Psoas muscle (tissue), 8 donors: ENCODE results near the gene ARHGAP15. TPM values are rescaled to one million over a fixed set of nuclear protein-coding genes. Genes with fewer than 3 reads are reported as not detected.

Source experiments
- ATAC-seq, 4 donors: fragments of 200-7000 bp; cut with Tn5 transposase; one replicate each; pipeline ENCODE4 v1.9.1; 2020; ENCODE audit warnings: moderate library complexity in 3 of 4, mild to moderate bottlenecking in 2 of 4
- DNase-seq, 2 donors: peaks; one replicate each; pipeline ENCODE4 v3.0.0-alpha.2; 2020
- H3K27ac ChIP-seq: fragments of 200-600 bp; one replicate; pipeline ENCODE4 v1.8.0; 2022
- H3K27me3 ChIP-seq, 3 donors: fragments of 200-600 bp in 1 of 3; one replicate each; pipeline versions ENCODE4 v1.6.1 to v1.8.0; 2013 to 2022; ENCODE audit warnings: low read length in 2 of 3, mild to moderate bottlenecking in 2 of 3, moderate library complexity in 1 of 3; ENCODE audit not compliant: insufficient read depth in 3 of 3
- H3K36me3 ChIP-seq, 2 donors: fragments of 200-600 bp in 1 of 2; one replicate each; pipeline versions ENCODE4 v1.6.1 to v1.8.0; 2013 to 2022; ENCODE audit warnings: low read depth in 1 of 2, mild to moderate bottlenecking in 1 of 2, moderate library complexity in 1 of 2; ENCODE audit not compliant: insufficient read depth in 1 of 2
- H3K4me1 ChIP-seq: fragments of 200-600 bp; one replicate; pipeline ENCODE4 v1.8.0; 2022
- H3K4me3 ChIP-seq: fragments of 200-600 bp; one replicate; pipeline ENCODE4 v1.8.0; 2022; ENCODE audit warnings: mild to moderate bottlenecking
- H3K9me3 ChIP-seq: fragments of 200-600 bp; one replicate; pipeline ENCODE4 v1.8.0; 2022
- CTCF ChIP-seq: fragments of 200-600 bp; IDR thresholded peaks from one replicate; pipeline ENCODE4 v1.8.0; 2022; ENCODE audit warnings: antibody characterized with exemption
- WGBS, 3 donors: extraction: QIAGEN DNeasy Blood & Tissue Kit; methylation state at CpG; one replicate each; pipeline versions ENCODE4 v1.1.6 to v1.1.7; 2013; 5-methylcytosine and 5-hydroxymethylcytosine counted together
- intact Hi-C, 2 donors: fragments of 100-400 bp; cut with DNase I; formaldehyde crosslinking; loops; one replicate each; pipeline versions ENCODE4 v1.11.0 to v1.14.2; 2022
- polyA plus RNA-seq, 3 donors: library from polyadenylated mRNA; stranded (reverse); fragments of 200-250 nt; gene quantifications; one replicate each; pipeline ENCODE4 v1.2.3, GENCODE V29; 2013
- total RNA-seq, 4 donors: library from RNA; stranded (reverse); fragmentation: NEBNext Ultra II Directional in 2 of 4; extraction: Animal tissue kit (Norgen Biotek cat#: 25700) in 2 of 4; gene quantifications; one replicate each; pipeline versions ENCODE4 v1.2.1 to v1.2.4, GENCODE V29; 2021 to 2023
- donor health status: healthy with polysubstance abuse.
- donor health status: DM: no; HTN: no; CAD: no; lungs with moderate emphysema.
- donor health status: Bipolar disorder and iron deficiency.
- donor health status: healthy.
- donor health status: DM: yes; HTN: yes; CAD: no.
- donor health status: DM: no; HTN: no; CAD: no.
- donor health status: DM: no; HTN: no; CAD: no.
- donor health status: DM: yes; HTN: yes; CAD: no.

ARHGAP15 gene
- total and polyA plus RNA-seq, 7 donors, result 0.49 to 3.1 (median 0.95) TPM

GRCh38 chr2:143165291-143165690 lies 36.1 kb downstream of the ARHGAP15 start:
- Histone ChIP-seq H3K9me3 (no peaks in the 10 kb centered on the region), H3K4me3 (no peak overlapping the region), H3K36me3 (no peaks in the 10 kb centered on the region), H3K4me1 (no peaks in the 10 kb centered on the region), H3K27ac (no peak overlapping the region), H3K27me3 (no peaks in the 10 kb centered on the region)
- intact Hi-C loops, result loop anchor here in 1 of 2 donors (10.0 kb wide), 1 partner anchor 90 kb away; no protein-coding TSS in a partner anchor
- WGBS, 3 donors, result 70 to 81% (median 80%) methylated on average over 1 of the region's 1 CpG
- ATAC-seq, result no peak
- no peak for TF ChIP-seq CTCF
- no peak for DNase-seq

- Histone ChIP-seq H3K36me3 (no peaks in the 10 kb centered on the region), H3K9me3 (no peaks in the 10 kb centered on the region), H3K27ac (no peak overlapping the region), H3K27me3 (no peaks in the 10 kb centered on the region), H3K4me3 (no peak overlapping the region), H3K4me1 (no peaks in the 10 kb centered on the region)
- WGBS, 3 donors, result 84 to 98% (median 94%) methylated on average over 1 of the region's 1 CpG
- DNase-seq, result no peak
- no peak for TF ChIP-seq CTCF
- intact Hi-C loops, result loop anchor here in 1 of 2 donors (10.0 kb wide), 1 partner anchor 86 kb away; no protein-coding TSS in a partner anchor
- no peak for ATAC-seq
Measured at GRCh38 chr2:143169105-143169504, 39.9 kb downstream of the ARHGAP15 start.

- Histone ChIP-seq H3K27ac (no peak overlapping the region), H3K36me3 (no peaks in the 10 kb centered on the region), H3K4me1 (no peaks in the 10 kb centered on the region), H3K27me3 (no peaks in the 10 kb centered on the region), H3K9me3 (no peaks in the 10 kb centered on the region), H3K4me3 (no peak overlapping the region)
- WGBS, 3 donors, result 26 to 27% (median 26%) methylated on average over 2 of the region's 2 CpGs
- DNase-seq (no peak), ATAC-seq (no peak)
- intact Hi-C loops, result no loop called here
- no peak for TF ChIP-seq CTCF
Measured at GRCh38 chr2:143171817-143172216, 42.6 kb downstream of the ARHGAP15 start.

- H3K4me3 ChIP-seq, result no peak overlapping the region
- no peaks in the 10 kb centered on the region for H3K4me1 ChIP-seq
- DNase-seq (no peak), ATAC-seq (no peak)
- WGBS, 3 donors, result 97 to 100% (median 98%) methylated on average over 2 of the region's 2 CpGs
- TF ChIP-seq CTCF, result no peak
- no peaks in the 10 kb centered on the region for H3K9me3 ChIP-seq
- H3K27ac ChIP-seq, result no peak overlapping the region
- H3K27me3 ChIP-seq, result no peaks in the 10 kb centered on the region
- H3K36me3 ChIP-seq, result no peaks in the 10 kb centered on the region
- intact Hi-C loops, result no loop called here
Measured at GRCh38 chr2:143175438-143175837, 46.2 kb downstream of the ARHGAP15 start.

GRCh38 chr2:143176606-143177005 lies 47.4 kb downstream of the ARHGAP15 start:
- no peak for ATAC-seq
- 71 to 76% (median 74%) methylated on average over 3 of the region's 3 CpGs for WGBS, 3 donors
- intact Hi-C loops, result no loop called here

More at GRCh38 chr2:143176606-143177005, 47.4 kb downstream of the ARHGAP15 start:
- H3K27me3 ChIP-seq, result no peaks in the 10 kb centered on the region
- no peak for TF ChIP-seq CTCF
- no peaks in the 10 kb centered on the region for H3K4me1 ChIP-seq
- no peak overlapping the region for H3K27ac ChIP-seq
- no peaks in the 10 kb centered on the region for H3K36me3 ChIP-seq
- DNase-seq, result no peak
- H3K9me3 ChIP-seq, result no peaks in the 10 kb centered on the region
- H3K4me3 ChIP-seq, result no peak overlapping the region
